Suprapubic skin (tissue), 4 donors: ENCODE results near the gene THBS3.

Experiments used
- CTCF ChIP-seq, 2 donors: fragments of 200-600 bp in 1 of 2; fragments of 450-650 bp in 1 of 2; sonication (generic) in 1 of 2; IDR thresholded peaks; one replicate each; pipeline ENCODE4 v1.5.1; 2016 to 2019; ENCODE audit warnings: antibody characterized with exemption in 2 of 2, mild to moderate bottlenecking in 1 of 2, moderate library complexity in 1 of 2
- EP300 ChIP-seq: sonication (generic); formaldehyde crosslinking; IDR thresholded peaks from one replicate; pipeline ENCODE4 v1.6.1; 2017; ENCODE audit warnings: antibody characterized with exemption
- POLR2A ChIP-seq, 2 donors: fragments of 450-650 bp; IDR thresholded peaks; one replicate each; pipeline ENCODE4 v1.6.1; 2017; ENCODE audit warnings: antibody characterized with exemption in 2 of 2, mild to moderate bottlenecking in 2 of 2, moderate library complexity in 2 of 2
- POLR2AphosphoS5 ChIP-seq, 3 donors: sonication (generic); formaldehyde crosslinking; IDR thresholded peaks; one replicate each; pipeline ENCODE4 v1.6.1; 2017; ENCODE audit warnings: antibody characterized with exemption in 3 of 3

GRCh38 chr1:155175927-155176371, 31.7 kb downstream of the THBS3 start:
- TF ChIP-seq CTCF (IDR thresholded peaks at IDR 0.05) (no peak), POLR2A (IDR thresholded peaks at IDR 0.05) (no peak), POLR2AphosphoS5 (IDR thresholded peaks at IDR 0.05) (no peak), EP300 (no peak)
